G401.6 (cell line): ENCODE data around the gene SEC31A.
"Not testable (repeated sequence)": the region's sequence is repeated elsewhere in the genome, so short reads cannot be mapped to it uniquely, and the experiment has no call there.

Source experiments
- FAIRE-seq: peaks from 2 replicates; lab custom pipeline; 2012; peaks lifted over from hg19 to GRCh38; lab: Jason Lieb, UNC

SEC31A gene, protein sequence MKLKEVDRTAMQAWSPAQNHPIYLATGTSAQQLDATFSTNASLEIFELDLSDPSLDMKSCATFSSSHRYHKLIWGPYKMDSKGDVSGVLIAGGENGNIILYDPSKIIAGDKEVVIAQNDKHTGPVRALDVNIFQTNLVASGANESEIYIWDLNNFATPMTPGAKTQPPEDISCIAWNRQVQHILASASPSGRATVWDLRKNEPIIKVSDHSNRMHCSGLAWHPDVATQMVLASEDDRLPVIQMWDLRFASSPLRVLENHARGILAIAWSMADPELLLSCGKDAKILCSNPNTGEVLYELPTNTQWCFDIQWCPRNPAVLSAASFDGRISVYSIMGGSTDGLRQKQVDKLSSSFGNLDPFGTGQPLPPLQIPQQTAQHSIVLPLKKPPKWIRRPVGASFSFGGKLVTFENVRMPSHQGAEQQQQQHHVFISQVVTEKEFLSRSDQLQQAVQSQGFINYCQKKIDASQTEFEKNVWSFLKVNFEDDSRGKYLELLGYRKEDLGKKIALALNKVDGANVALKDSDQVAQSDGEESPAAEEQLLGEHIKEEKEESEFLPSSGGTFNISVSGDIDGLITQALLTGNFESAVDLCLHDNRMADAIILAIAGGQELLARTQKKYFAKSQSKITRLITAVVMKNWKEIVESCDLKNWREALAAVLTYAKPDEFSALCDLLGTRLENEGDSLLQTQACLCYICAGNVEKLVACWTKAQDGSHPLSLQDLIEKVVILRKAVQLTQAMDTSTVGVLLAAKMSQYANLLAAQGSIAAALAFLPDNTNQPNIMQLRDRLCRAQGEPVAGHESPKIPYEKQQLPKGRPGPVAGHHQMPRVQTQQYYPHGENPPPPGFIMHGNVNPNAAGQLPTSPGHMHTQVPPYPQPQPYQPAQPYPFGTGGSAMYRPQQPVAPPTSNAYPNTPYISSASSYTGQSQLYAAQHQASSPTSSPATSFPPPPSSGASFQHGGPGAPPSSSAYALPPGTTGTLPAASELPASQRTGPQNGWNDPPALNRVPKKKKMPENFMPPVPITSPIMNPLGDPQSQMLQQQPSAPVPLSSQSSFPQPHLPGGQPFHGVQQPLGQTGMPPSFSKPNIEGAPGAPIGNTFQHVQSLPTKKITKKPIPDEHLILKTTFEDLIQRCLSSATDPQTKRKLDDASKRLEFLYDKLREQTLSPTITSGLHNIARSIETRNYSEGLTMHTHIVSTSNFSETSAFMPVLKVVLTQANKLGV

DNA sequence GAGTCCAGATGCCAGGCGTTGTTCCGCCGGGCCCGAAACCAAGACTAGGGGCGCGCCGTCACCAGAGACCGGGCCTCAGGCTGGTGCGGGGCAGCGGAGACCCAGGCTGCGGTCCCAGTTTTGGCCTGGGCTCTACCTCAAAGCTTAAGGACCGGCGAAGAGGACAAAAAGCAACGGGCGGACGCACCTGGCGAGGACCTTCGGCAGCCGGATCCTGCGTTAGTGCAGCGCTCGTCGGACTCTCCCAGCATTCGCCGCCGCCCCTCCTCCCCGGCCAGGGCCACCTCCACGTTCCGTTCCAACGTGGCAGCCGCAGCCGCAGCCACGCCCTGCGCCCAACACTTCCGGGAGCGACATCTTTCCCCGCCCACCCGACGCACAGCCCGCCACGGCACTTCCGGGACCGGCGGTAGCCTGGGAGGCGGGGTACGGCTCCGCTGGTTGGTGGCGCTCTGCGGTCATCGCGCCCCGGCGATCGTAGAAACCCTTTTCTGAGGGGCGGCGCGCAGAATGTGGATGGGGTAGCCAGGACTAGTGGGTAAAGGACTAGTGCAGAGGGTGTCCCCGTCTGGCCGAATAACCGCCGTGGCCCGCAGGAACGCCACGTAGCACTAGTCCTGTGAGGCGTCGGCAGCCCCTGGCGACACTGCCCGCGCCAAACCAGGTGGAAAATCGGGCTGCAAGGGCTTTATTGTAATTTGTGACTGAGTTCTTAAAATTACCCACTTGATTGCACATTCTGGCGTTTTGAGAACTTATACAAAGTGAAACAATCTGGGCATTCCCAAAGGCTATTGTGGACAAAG is at the start of gene SEC31A:
SEC31A (minus strand) TSS at position 253 of the 806 bp plus-strand sequence. CDS start 9,217 bp downstream, outside the sequence.
- peak; percentile 90 for FAIRE-seq

DNA sequence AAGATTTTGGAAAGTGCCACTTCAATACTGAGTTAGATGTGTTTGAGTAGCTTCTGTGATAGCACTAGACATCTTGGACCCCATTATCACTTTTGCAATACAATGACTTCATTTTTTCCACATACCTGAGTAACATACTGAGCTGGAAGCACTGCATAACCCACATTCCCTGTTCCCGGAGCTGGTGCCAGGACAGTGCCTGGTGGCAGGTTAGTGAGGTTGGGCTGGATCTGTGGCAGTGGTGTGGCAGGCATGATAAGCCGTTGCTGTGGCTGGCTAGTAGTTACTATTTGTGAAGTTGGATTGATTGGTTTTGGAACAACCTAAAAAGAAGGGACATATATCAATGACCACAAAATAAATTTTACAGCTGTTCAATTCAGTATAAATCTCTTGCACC is 48.5 kb upstream of the SEC31A start:
- no peak for FAIRE-seq

DNA sequence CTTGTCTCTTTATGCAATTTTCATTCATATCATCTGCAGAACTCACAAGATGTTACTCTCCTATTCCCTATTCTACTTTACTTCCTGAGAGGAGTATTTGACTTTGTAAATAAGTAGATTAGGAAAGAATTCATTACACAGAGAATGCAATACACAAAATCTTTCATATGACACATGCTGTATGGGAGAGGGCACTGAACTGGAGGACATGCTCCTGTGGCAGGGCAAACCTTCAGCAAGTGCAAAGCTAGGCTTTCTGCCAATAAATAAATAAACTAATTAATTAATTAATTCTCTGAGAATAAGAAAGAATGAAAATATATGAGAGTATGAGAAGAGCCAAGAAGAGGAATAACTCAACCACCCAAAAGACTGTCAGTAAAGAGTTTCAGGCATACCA is 43.5 kb upstream of the SEC31A start:
- FAIRE-seq = no peak

DNA sequence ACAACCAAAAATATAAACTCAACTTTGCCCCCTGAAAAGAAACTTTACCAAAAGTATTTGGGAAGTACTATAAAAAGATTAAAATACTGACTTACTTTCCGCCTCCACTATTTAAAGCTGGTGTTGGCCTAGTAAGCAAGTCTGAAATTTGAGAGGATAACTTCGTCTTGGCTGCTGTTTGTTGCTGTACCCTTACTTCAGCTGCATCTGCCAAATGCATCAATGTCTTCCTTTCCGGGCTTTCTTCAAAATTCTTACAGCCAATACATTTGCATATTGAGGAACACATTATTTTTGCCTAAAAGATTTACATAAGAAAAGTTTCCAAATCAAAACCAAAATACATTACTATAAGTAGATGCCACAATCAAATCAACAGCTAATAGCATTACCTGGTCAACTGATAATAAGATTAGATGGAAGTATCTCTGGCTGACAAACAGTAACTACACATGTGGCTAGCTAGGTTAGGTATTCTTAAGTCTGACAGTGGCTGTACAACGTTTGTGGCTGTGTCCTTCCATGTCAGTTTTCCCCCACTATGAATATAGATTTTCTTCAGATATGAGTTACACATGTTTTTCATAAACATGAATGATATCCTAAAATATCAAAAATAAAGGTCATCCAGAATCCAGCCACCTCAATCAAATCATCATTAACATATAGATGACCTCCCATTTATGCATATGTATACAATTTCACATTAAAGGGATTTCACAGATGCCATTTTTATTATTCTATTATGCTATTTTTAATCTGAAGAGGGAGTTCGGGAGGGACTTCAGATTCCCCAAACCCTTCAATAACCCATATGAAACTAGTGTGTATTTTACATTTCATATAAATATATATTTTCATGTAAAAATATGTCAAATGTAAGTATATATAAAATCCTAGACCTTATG is 40.1 kb upstream of the SEC31A start:
- FAIRE-seq = no peak

DNA sequence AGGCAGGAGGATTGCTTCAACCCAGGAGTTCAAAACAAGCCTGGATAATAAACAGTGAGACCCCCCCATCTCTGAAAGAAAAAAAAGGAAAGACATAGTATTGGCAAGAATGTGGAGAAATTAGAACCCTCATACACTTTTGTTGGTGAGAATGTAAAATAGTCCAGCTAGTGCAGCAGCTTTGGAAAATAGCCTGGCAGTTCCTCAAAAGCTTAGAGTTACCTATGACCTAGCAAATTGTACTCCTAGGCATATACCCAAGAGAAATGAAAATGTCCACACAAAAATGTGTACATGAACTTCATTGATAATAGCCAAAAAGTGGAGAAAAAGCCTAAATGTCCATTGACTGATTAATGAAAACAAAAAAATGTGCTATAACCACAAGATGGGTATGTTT is 30.8 kb upstream of the SEC31A start:
- FAIRE-seq = no peak

DNA sequence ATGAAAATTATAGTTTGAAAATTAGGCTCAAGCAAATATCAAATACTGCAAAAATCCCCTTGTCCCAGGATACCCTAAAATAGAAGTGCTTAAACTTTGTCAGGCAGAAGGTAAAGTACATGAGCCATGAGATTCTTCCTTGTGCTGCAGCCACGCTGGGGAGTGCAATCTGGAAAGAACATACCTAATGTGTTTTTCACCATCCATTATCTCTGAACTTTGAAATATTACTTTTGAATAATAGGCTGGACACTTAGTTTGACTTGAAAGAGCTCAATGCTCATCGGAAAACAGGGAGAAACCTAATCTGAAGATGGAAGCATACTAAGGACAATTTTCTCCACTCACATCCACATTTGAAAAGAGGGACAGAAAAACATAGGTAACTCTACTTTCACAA is 28.4 kb upstream of the SEC31A start:
- FAIRE-seq = no peak

DNA sequence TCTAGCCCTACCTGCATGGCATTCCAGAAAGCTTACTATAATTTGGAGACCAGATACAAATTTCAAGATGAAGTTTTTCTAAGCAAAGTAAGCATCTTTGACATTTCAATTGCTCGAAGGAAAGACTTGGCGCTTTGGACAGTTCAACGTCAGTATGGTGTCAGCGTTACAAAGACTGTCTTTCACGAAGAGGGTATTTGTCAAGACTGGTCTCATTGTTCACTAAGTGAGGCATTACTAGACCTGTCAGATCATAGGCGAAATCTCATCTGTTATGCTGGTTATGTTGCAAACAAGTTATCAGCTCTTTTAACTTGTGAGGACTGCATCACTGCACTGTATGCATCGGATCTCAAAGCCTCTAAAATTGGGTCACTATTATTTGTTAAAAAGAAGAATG is 27.1 kb upstream of the SEC31A start:
- no peak for FAIRE-seq

DNA sequence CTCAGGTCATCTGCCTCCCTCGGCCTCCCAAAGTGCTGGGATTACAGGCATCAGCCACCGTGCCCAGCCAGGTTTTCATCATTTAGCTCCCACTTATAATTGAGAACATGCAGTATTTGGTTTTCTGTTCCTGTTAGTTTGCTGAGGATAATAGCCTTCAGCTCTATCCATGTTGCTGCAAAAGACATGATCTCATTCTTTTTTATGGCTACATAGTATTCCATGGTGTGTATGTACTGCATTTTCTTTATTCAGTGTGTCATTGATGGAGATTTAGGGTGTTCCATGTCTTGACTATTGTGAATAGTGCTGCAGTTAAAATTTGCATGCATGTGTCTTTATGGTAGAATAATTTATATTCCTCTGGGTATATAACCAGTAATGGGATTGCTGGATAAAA is 23.0 kb upstream of the SEC31A start:
- not testable (repeated sequence) for FAIRE-seq

DNA sequence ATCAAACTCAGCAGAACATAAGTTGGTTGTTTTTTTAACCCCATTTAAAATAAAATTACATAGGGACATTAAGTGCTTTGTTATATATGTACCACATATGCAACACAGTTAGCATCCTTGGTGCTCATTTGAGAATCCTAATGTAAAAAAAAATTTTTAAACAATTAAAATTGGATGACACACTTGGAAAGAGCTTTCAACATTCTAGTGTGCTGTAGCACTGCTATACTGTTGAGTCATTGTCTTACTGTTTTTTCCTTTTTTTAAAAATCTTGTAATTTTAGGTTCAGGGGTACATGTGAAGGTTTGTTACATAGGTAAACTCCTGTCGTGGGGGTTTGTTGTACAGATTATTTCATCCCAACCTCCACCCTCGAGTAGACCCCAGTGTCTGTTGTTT is 22.4 kb upstream of the SEC31A start:
- FAIRE-seq = peak; percentile 33

DNA sequence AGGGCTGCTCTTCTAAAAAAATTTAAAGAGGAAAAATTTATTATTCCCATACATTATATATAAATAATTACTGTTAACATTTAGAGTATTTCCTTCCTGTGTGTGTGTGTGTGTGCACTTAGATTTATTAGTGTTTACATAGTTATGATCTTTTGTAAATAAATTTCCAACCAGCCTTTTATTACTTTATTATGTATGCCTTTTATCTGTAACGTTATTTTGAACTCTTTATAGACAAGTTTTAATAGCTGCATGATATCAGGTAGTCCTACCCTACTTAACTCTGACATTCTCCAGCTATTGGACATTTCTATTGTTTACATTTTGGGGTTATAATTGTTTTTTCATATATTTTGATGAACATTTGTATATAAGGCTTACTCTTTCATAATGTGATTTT is 18.4 kb upstream of the SEC31A start:
- FAIRE-seq = no peak

DNA sequence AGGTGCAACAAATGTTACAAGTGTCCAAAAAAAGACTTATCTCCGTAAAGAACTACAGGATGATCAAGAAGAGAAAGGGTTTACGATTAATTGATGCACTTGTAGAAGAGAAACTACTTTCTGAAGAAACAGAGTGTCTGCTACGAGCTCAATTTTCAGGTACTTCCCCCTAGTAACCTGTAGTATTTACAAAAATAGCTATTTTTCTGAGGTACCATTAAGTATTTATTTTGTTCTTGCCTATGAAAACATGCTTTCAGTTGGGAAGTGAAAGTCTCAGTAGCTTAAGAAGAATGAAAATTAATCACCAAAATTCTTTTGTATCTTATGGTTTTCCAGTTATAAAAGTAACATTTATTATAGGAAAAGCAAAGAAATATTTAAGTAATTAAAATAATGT is 15.5 kb upstream of the SEC31A start:
- no peak for FAIRE-seq

DNA sequence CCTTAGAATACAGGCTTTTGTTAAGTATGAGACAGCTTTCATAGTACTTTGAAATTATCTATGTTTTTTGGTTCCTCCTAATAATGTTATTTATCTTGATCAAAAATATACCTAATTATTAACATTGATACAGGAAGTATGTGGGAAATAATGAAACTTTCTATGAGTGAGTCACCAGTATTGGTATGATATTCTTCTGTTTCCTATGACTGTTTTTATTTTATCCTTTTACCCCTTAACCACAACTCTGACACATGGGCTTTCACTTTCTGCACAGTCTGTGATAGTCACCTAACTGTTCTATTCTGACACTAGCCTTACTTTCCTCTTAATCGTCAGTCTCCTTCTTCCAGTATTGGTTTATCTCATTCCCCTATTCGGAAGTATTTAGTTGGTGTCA is 14.3 kb upstream of the SEC31A start:
- no peak for FAIRE-seq

DNA sequence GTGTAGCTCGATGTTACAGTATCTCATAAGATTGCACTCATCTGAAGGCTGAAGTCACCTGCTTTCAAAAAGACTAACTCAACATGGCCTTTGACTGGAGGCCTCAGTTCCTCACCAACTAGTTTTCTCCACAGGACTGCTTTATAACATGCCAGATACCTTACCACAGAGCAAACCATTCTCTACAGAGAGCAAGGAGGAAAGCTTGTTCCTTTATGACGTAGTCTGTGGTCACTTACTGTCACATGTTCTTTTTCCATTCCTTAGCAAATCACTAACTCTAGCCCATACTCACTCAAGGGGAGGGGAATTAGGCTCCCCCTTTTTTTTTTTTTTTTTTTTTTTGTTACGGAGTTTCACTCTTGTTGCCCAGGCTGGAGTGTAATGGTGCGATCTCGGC is 12.8 kb upstream of the SEC31A start:
- FAIRE-seq = no peak

DNA sequence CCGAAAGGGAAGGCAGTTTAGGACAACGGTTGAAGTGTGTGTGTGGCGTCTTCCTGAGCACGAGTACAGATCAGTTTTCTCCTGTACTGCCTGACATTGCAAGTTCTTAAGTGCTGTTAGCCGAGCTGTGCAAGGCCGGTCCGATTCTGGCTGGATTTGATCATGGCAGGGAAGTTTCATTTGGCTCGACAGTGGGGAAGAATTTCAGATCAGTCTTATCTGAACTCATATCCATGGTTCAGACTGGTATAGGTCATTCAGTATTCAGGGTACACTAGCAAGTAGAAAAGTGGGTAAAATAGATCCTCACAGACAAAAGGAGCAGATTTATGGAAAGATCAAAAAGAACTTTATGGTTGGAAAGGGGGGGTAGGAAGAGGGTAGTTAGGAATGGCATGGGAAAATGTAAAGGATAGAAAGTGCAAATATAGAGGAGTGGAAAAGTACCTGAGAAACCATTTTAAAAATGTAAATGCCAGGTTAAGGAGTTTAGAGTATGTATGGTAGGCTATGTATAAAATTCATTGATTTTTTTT is 10.3 kb upstream of the SEC31A start:
- no peak for FAIRE-seq

DNA sequence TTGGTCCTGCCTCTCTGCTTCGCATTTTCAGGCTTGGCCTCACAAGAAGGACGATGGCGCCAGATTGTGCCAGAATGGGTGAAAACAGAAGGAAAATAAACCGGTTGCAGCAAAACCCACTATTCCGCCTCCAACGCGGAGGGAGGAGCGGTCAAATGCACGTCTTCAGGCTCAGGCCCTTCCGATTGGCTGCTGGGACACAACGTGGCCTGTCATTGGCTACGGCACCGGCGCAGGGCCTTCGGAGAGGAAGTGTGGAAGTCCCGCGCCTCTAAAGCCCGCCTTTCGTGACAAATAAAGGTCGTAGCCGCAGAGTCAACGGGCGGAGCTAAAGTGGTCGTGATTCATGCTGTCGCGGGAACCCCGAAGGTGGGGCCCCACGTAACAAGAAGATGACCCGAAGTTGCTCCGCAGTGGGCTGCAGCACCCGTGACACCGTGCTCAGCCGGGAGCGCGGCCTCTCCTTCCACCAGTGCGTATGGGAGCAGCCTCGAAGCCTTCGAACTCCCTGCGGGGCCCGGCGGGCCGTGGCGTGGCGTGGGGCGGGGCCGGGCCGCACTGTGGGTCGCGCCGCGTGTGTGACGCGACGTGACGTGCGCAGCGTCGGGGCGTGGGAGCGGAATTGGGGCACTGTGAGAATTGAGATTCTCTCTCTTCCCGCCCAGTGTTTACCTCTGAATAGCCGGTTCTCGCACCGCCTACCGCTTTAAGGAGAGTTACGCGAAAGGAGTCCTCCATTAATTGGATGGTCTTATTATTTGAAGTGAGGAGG is 9.6 kb upstream of the SEC31A start, which contains the start of gene THAP9:
THAP9 (plus strand) TSS at position 325 of the 772 bp plus-strand sequence; CDS start at position 393, 68 bp downstream.
- FAIRE-seq = peak; percentile 99

DNA sequence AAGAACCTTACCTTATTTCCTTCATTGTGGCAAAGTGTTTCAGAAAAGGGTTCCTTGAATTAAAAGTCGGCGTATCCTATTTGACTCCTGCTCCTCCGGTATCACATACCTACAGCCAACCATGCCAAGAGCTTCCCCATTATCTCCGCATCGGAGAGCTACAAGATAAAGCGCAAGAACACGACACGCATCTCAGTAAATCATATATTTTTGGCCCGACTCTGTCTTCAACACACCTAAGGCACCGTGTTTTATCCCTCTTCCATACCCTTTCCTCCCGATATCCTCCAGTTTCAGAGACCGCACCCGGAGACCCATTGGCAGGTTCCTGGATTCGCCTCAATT is 9.1 kb upstream of the SEC31A start:
- no peak for FAIRE-seq

DNA sequence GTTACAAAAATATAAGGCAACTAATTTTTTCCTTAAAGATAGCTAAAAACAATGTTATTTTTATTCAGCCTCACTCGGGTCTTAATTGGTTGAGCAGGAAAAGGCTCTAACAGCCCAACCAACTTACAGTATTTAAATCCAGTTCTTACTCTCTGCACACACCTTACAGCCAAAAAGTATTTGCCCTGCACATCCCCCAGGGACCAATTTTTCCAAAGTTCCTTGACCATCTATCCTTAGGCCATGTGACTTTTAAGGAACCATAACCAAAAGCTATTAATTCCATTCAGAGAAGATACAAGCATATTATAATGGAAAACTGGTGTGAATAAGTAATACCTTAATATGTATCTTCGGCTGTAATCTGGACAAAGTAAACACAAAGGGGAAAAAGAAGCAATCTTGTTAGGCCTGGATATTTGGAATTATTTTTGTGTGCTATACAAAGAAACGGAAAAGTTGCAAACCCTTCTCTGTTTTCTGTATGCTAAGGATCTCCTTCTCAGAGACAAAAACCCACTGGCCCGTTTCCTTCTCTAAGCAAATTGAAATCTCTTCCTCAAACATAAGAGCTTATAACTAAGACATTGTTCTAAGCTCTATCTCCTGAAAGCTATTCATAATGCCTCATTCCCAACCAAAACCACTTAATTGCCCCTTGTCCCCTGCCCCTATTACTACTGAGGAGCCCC is 8.6 kb upstream of the SEC31A start:
- peak; percentile 74 for FAIRE-seq

DNA sequence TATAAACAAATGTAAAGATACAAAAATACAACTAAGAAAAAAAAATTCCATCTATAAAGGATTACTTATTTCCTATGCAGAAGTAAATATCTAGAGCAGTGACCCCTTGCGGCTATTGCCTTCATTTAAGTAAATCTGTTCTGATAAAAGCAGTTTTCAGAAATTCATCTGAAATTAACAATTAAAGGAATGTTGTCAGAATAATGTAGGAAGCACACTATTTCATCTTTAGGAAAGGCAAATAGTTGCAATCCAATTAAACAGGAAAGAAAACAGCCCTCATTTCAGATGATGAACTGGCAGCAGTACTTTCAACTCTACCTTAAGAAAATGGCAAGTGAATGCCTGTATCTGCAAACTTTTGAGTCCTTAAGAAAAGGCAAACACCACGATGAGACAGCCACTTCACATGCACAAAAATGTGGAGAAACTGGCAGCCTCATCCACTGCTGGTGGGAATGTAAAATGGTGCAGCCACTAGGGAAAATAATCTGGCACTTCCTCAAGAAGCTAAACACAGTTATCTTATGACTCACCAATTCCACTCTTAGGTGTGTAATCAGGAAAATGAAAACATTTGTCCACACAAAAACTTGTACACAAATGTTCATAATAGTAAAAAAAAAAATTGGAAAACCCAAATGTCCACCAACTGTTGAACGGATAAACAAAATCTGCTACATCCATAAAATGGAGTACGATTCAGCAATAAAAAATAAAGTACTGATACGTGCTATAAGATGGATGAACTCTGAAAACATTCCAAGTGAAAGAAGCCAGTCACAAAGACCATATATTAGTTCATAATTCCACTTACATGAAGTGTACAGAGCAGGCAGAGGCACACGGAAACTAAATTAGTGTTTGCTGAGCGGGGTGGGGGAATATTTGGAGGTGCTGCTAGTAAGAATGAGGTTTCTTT is 7.6 kb upstream of the SEC31A start:
- FAIRE-seq = peak; percentile 92
